ENCODE results near the gene TMEM203.

DNA sequence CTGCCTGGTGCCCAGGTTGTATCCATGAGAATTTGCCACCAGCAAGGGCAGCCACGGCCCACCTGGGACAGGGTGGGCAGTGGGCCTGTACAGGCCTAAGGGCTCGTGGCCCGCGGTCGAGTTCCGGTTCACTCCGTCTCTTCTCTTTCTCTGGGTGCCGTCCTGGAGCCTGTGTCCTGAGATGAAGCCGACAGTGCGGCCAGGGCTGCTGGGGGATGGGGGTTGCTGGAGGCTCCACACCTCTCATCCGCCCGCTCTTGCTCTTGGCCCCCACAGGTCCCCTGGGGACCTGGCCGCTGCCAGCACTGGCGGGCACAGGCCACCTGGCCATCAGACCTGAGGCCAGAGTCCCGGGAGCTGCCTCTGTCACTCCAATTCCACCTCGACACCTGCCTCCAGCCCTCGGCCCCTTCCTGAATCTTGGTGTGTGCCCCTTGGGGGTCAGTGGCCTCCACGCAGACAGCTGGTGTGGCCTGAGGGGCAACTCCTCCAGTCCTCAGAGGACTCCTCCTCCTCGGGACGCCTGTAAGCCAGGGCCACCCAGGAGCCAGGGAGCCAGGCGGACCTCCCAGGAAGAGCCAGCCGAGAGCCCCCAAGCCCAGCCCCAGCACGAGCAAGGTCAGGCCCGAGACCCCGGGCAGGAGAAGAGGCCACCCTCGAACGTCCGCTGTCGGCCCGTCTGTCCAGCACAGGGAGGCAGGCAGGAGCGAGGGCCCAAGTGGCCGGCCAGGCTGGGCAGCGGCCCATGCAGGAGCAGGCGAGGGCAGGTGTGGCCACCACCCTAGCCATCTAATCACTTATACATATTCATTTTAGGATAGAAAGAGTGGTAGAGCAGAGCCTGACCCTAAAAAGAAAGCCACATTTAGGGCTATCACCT is 40.8 kb downstream of the TMEM203 start:
- TF ChIP-seq, protein P1, sequence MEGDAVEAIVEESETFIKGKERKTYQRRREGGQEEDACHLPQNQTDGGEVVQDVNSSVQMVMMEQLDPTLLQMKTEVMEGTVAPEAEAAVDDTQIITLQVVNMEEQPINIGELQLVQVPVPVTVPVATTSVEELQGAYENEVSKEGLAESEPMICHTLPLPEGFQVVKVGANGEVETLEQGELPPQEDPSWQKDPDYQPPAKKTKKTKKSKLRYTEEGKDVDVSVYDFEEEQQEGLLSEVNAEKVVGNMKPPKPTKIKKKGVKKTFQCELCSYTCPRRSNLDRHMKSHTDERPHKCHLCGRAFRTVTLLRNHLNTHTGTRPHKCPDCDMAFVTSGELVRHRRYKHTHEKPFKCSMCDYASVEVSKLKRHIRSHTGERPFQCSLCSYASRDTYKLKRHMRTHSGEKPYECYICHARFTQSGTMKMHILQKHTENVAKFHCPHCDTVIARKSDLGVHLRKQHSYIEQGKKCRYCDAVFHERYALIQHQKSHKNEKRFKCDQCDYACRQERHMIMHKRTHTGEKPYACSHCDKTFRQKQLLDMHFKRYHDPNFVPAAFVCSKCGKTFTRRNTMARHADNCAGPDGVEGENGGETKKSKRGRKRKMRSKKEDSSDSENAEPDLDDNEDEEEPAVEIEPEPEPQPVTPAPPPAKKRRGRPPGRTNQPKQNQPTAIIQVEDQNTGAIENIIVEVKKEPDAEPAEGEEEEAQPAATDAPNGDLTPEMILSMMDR (IDR thresholded peaks at IDR 0.05 in 2 of 3, conservative IDR thresholded peaks at IDR 0.05 in 1 of 3; ENCODE audit: control insufficient read depth in 2 of 3, extremely low read depth in 1 of 3, insufficient read depth in 1 of 3, low read depth in 3 of 3, low read length in 3 of 3): no peak
- TF ChIP-seq, protein P2, sequence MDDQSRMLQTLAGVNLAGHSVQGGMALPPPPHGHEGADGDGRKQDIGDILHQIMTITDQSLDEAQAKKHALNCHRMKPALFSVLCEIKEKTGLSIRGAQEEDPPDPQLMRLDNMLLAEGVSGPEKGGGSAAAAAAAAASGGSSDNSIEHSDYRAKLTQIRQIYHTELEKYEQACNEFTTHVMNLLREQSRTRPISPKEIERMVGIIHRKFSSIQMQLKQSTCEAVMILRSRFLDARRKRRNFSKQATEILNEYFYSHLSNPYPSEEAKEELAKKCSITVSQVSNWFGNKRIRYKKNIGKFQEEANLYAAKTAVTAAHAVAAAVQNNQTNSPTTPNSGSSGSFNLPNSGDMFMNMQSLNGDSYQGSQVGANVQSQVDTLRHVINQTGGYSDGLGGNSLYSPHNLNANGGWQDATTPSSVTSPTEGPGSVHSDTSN (IDR thresholded peaks at IDR 0.05; ENCODE audit: insufficient replicate concordance, low read depth, low read length): no peak
- TF ChIP-seq, protein P3, sequence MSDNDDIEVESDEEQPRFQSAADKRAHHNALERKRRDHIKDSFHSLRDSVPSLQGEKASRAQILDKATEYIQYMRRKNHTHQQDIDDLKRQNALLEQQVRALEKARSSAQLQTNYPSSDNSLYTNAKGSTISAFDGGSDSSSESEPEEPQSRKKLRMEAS (IDR thresholded peaks at IDR 0.05; ENCODE audit: low read depth, low read length): no peak
- TF ChIP-seq SIN3A (IDR thresholded peaks at IDR 0.05; ENCODE audit: low read depth, low read length) (no peak), POLR2AphosphoS2 (IDR thresholded peaks at IDR 0.05; ENCODE audit: low read depth, low read length) (no peak), CREB1 (IDR thresholded peaks at IDR 0.05; ENCODE audit: low read depth) (no peak), SMC3 (IDR thresholded peaks at IDR 0.05; ENCODE audit: borderline replicate concordance, low read length) (no peak), SP1 (IDR thresholded peaks at IDR 0.05; ENCODE audit: low read depth, low read length) (no peak), SRF (IDR thresholded peaks at IDR 0.05; ENCODE audit: low read depth in 2 of 2, low read length in 2 of 2) (no peak), BHLHE40 (IDR thresholded peaks at IDR 0.05; ENCODE audit: borderline replicate concordance in 1 of 2, low read depth in 2 of 2, low read length in 1 of 2) (no peak), POLR2AphosphoS5 (IDR thresholded peaks at IDR 0.05; ENCODE audit: low read length) (no peak), KDM1A (IDR thresholded peaks at IDR 0.05; ENCODE audit: borderline replicate concordance) (no peak)

Measured in GM12878 (cell line).